SK-N-MC (cell line): ENCODE data around the gene PKNOX2.

Experiments
- EZH2 ChIP-seq: fragments of 200-600 bp; sonication (generic); IDR thresholded peaks from one replicate; pipeline ENCODE4 v1.6.1; 2017; ENCODE audit warnings: antibody characterized with exemption
- FOXP2 ChIP-seq: optimal IDR thresholded peaks from 2 replicates; pipeline ENCODE3; 2011; ENCODE audit warnings: mild to moderate bottlenecking, moderate library complexity; ENCODE audit not compliant: insufficient read depth; ENCODE audit errors: extremely low read length, control extremely low read depth
- POLR2AphosphoS5 ChIP-seq: IDR thresholded peaks from 2 replicates; pipeline ENCODE4 v1.6.1; 2012; ENCODE audit warnings: mild to moderate bottlenecking, low read depth, low read length, borderline replicate concordance

GRCh38 chr11:125229916-125230315, 65.4 kb downstream of the PKNOX2 start:
- TF ChIP-seq EZH2 (no peak), POLR2AphosphoS5 (no peak), FOXP2 (no peak)
